ENCODE data around the gene BRD7. TPM values are rescaled to one million over a fixed set of nuclear protein-coding genes. Genes with fewer than 3 reads are reported as not detected.
A peak's percentile ranks its signal among the peaks of the same experiment; 100 is the strongest.

Gene BRD7
- total RNA-seq, 4 donors from 2014 or later = 41.4 to 56.0 (median 46.8) TPM

DNA sequence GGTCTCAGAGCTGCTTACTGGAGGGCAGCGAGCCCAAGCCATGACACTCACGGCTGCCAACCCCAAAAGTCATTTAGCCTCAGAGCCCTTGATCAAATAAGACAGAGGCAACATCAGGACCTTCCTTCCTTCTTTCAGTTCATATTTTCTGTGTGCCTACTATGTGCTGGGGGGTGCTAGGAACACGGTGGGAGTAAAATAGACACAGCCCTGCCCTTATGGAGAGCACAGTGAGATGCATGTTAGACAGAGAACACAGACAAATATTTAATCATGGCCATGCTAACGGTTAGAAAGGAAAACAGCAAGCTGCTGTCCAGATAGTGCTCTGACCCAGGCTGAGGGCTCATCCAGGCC, 4.5 kb upstream of the BRD7 start:
- WGBS, 2 donors = 83 to 93% methylated on average over 4 of the region's 4 CpGs
- Histone ChIP-seq H3K27ac (no peak overlapping the region), H3K27me3 (no peaks in the 10 kb centered on the region), H3K4me3 (replicated peaks in 1 of 3) (no peak overlapping the region), H3K36me3 (no peaks in the 10 kb centered on the region), H3K9me3 (no peaks in the 10 kb centered on the region), H3K4me1 (no peaks in the 10 kb centered on the region)
- TF ChIP-seq CTCF (IDR thresholded peaks at IDR 0.05) = no peak
- TF ChIP-seq POLR2A (IDR thresholded peaks at IDR 0.05) = no peak
- DNase-seq = no peak
- intact Hi-C loops (cut with DNase I) = no loop called here

DNA sequence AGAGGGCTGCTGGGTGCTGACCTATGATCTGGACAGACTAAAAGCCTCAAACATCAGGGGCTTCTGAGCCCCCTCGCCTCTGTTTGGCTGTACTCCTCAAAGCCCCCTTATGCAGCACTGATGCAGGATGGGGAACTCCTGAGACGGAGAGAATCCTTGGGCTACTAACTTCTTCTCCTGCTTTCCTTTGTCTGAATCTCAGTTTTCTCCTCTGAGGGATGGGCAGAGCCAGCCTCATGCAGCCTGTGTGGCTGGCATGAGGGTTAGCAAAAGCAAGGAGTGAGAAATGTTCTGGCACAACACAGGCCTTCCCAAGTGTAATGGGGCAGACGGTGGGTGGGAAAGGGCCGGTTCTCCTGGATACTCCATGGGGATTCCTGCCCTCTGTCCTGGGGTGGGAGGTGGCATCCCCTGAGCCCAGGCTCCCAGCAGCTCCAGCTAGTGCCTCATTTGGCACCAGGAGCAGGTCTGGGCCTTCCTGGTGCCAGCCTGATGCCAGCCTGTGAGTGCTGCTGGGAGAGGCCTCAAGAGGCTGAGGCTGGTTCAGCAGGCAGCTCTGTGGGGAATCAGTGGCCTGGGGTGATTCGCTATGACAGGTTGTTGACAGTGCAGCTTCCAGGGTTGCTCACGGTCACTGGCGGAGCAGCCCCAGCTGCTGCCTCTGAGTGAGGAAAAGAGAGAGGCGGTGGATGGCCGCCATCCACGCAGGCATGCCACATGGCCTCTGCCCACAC, 4.0 kb upstream of the BRD7 start:
- TF ChIP-seq CTCF (IDR thresholded peaks at IDR 0.05) (no peak), POLR2A (IDR thresholded peaks at IDR 0.05) (no peak)
- no peaks in the 10 kb centered on the region for H3K27me3 ChIP-seq
- H3K36me3 ChIP-seq = no peaks in the 10 kb centered on the region
- no peaks in the 10 kb centered on the region for H3K9me3 ChIP-seq
- intact Hi-C loops (cut with DNase I) = no loop called here
- no peak overlapping the region for H3K4me3 ChIP-seq (replicated peaks in 1 of 3)
- WGBS, 2 donors = 76 to 79% methylated on average over 3 to 10 of the region's 10 CpGs
- H3K4me1 ChIP-seq = peaks cover under 1 to 2% of the 10 kb centered on the region in 2 donors
- peak; percentile 27 to 33 for DNase-seq
- H3K27ac ChIP-seq = no peak overlapping the region

DNA sequence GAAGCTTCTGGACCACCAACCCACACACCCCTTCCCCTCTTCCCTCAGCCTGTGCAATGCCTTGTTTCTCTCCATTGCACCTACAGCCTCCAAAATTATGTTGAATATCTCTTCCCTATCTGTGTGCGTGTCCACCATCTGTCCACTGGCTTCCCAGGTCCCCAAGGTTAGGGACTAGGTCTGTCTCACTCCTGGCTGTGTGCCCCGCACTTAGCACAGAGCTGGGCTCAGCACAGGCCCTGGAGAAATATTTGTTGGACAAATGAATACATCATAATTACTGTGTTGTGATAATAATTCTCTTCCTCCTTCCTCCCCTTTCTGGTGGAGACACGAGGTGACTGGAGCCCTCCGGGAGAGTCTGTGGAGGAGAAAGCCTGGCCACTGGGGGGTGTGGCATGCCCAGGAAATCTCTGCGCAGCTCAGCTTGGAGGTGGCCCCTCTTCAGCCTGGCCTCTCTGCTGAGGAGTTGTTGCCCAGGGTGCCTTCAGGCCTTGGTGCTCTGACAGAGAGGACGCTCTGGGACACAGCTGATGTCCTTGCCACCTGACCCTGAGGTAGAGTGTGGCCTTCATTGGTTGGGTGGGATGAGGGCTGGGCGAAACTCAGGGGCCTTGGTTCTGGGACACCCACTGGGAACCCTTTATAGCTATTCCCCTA, 3.3 kb upstream of the BRD7 start:
- 46 to 56% methylated on average over 5 to 7 of the region's 7 CpGs for WGBS, 2 donors
- Histone ChIP-seq H3K27me3 (no peaks in the 10 kb centered on the region), H3K9me3 (no peaks in the 10 kb centered on the region), H3K4me1 (peaks cover 8 to 9% of the 10 kb centered on the region in 2 donors), H3K27ac (no peak overlapping the region), H3K36me3 (no peaks in the 10 kb centered on the region), H3K4me3 (replicated peaks in 1 of 3) (no peak overlapping the region)
- intact Hi-C loops (cut with DNase I) = no loop called here
- no peak for DNase-seq
- no peak for TF ChIP-seq POLR2A (IDR thresholded peaks at IDR 0.05)
- no peak for TF ChIP-seq CTCF (IDR thresholded peaks at IDR 0.05)

DNA sequence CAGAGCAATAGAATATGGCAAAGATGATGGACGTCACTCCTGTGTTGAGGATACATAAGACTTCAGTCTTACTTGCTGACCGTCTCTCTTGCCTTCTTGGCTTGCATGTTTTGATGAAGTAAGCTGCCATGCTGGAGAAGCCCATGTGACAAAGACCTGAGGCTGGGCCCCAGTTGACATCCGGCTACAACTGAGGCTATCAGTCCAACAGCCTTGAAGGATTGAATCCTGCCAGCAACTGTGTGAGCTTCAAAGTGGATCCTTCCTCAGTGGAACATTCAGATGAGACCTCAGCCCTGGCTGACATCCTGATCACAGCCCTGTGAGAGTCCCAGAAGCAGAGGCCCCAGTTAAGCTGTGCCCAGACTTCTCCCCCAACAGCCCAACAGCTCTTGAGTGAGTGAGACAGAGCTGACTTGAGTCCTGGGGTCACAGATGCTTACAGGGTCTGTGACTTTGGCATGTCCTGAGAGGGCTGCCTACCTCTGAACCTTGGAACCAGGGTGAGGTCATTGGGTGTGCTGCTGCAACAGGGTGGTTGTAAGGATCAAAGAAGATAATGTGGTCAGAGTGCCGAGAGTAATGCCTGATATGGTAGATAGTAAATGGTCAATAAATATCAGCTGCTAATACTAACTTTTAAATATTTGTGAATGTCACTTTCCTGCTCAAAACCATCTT, 2.4 kb upstream of the BRD7 start:
- 95 to 98% methylated on average over 3 of the region's 4 CpGs for whole genome bisulfite sequencing, 2 donors
- Histone ChIP-seq H3K36me3 (no peaks in the 10 kb centered on the region), H3K4me1 (peaks cover 13 to 16% of the 10 kb centered on the region in 2 donors), H3K4me3 (replicated peaks in 1 of 3) (no peak overlapping the region), H3K27me3 (no peaks in the 10 kb centered on the region), H3K27ac (no peak overlapping the region), H3K9me3 (no peaks in the 10 kb centered on the region)
- TF ChIP-seq POLR2A (IDR thresholded peaks at IDR 0.05) (no peak), CTCF (IDR thresholded peaks at IDR 0.05) (no peak)
- DNase-seq = no peak
- intact Hi-C loops (cut with DNase I) = no loop called here
